CD14-positive monocyte (primary cell): ENCODE measurements around the gene KIRREL3. TPM values are rescaled to one million over a fixed set of nuclear protein-coding genes. Genes with fewer than 3 reads are reported as not detected.

Experiments used
- DNase-seq, 3 donors: peaks; one replicate each; pipeline ENCODE4 v3.0.0-alpha.2; 2011 to 2022
- H2AFZ ChIP-seq: 2 replicates; pipeline ENCODE4 v1.6.0; 2012; ENCODE audit warnings: mild to moderate bottlenecking, low read depth, low read length, inconsistent platforms; ENCODE audit not compliant: insufficient read depth, poor library complexity, severe bottlenecking
- H3K27ac ChIP-seq, 2 donors: 1 replicate in 1 of 2; 2 replicates in 1 of 2; pipeline ENCODE4 v1.5.1; 2012 to 2013; ENCODE audit warnings: low read length in 2 of 2, control low read depth in 1 of 2, inconsistent platforms in 1 of 2, low read depth in 1 of 2, mild to moderate bottlenecking in 1 of 2
- H3K27me3 ChIP-seq, 2 donors: one replicate each; pipeline versions ENCODE4 v1.6.0 to v1.6.1; 2011 to 2013; ENCODE audit warnings: low read length in 2 of 2; ENCODE audit not compliant: control insufficient read depth in 2 of 2, insufficient read depth in 2 of 2
- H3K36me3 ChIP-seq, 2 donors: replicated peaks in 1 of 2; 1 replicate in 1 of 2; 2 replicates in 1 of 2; pipeline versions ENCODE4 v1.5.1 to v1.6.1; 2012 to 2013; ENCODE audit warnings: low read length in 2 of 2, control low read depth in 1 of 2, inconsistent platforms in 1 of 2, mild to moderate bottlenecking in 1 of 2; ENCODE audit not compliant: insufficient read depth in 2 of 2, control insufficient read depth in 1 of 2
- H3K4me1 ChIP-seq, 2 donors: 1 replicate in 1 of 2; 2 replicates in 1 of 2; pipeline versions ENCODE4 v1.5.1 to v1.6.1; 2012 to 2013; ENCODE audit warnings: low read length in 2 of 2, control low read depth in 1 of 2, inconsistent platforms in 1 of 2, mild to moderate bottlenecking in 1 of 2, moderate library complexity in 1 of 2; ENCODE audit not compliant: insufficient read depth in 2 of 2, control insufficient read depth in 1 of 2
- H3K4me2 ChIP-seq: replicated peaks from 2 replicates; pipeline ENCODE3; 2012; ENCODE audit warnings: low read length, moderate library complexity, mild to moderate bottlenecking; ENCODE audit not compliant: poor library complexity, severe bottlenecking; ENCODE audit errors: extremely low read depth
- H3K4me3 ChIP-seq, 3 experiments: fragments of 200-600 bp in 1 of 3; sonication (generic) in 1 of 3; replicated peaks in 1 of 3; 1 replicate in 2 of 3; 2 replicates in 1 of 3; pipeline ENCODE4 v1.5.1; 2011 to 2013; ENCODE audit warnings: low read length in 3 of 3, mild to moderate bottlenecking in 3 of 3, control low read depth in 2 of 3, low read depth in 2 of 3, inconsistent platforms in 1 of 3, moderate library complexity in 1 of 3
- H3K79me2 ChIP-seq: 2 replicates; pipeline ENCODE4 v1.6.0; 2012; ENCODE audit warnings: mild to moderate bottlenecking, control low read depth, inconsistent platforms, low read length, moderate library complexity; ENCODE audit not compliant: insufficient read depth
- H3K9ac ChIP-seq: 2 replicates; pipeline ENCODE4 v1.6.0; 2017; ENCODE audit warnings: low read length, mild to moderate bottlenecking; ENCODE audit not compliant: insufficient read depth, poor library complexity, severe bottlenecking
- H3K9me3 ChIP-seq, 2 donors: replicated peaks in 1 of 2; 1 replicate in 1 of 2; 2 replicates in 1 of 2; pipeline versions ENCODE4 v1.5.1 to v1.6.1; 2012 to 2013; ENCODE audit warnings: low read length in 2 of 2, control low read depth in 1 of 2; ENCODE audit not compliant: control insufficient read depth in 1 of 2, insufficient read depth in 1 of 2
- H4K20me1 ChIP-seq: 2 replicates; pipeline ENCODE4 v1.6.0; 2012; ENCODE audit warnings: mild to moderate bottlenecking, low read length, control low read depth, moderate library complexity; ENCODE audit not compliant: insufficient read depth
- H3K27ac Mint-ChIP-seq, 7 donors: one replicate each; pipeline ENCODE4 v1.8.0; 2020; ENCODE audit warnings: mild to moderate bottlenecking in 7 of 7, mixed read lengths in 7 of 7, moderate library complexity in 6 of 7, inconsistent platforms in 2 of 7
- H3K27me3 Mint-ChIP-seq, 3 donors: one replicate each; pipeline ENCODE4 v1.8.0; 2021 to 2022; ENCODE audit warnings: low read depth in 3 of 3, mild to moderate bottlenecking in 3 of 3, mixed read lengths in 3 of 3, moderate library complexity in 3 of 3, inconsistent platforms in 1 of 3
- H3K36me3 Mint-ChIP-seq, 2 donors: one replicate each; pipeline ENCODE4 v1.8.0; 2020; ENCODE audit warnings: mixed read lengths in 2 of 2, inconsistent platforms in 1 of 2, mild to moderate bottlenecking in 1 of 2
- H3K4me1 Mint-ChIP-seq: one replicate; pipeline ENCODE4 v1.8.0; 2020; ENCODE audit warnings: mild to moderate bottlenecking, mixed read lengths
- H3K4me3 Mint-ChIP-seq, 2 donors: one replicate each; pipeline ENCODE4 v1.8.0; 2020; ENCODE audit warnings: mild to moderate bottlenecking in 2 of 2, mixed read lengths in 2 of 2, moderate library complexity in 1 of 2
- H3K9me3 Mint-ChIP-seq, 7 donors: one replicate each; pipeline ENCODE4 v1.8.0; 2020 to 2022; ENCODE audit warnings: mixed read lengths in 7 of 7, mild to moderate bottlenecking in 6 of 7, moderate library complexity in 6 of 7, inconsistent platforms in 2 of 7
- WGBS: methylation state at CpG from one replicate; pipeline ENCODE4 v1.1.5; 2013; ENCODE audit warnings: missing lambda C conversion rate; ENCODE audit not compliant: insufficient coverage; 5-methylcytosine and 5-hydroxymethylcytosine counted together
- intact Hi-C, 2 donors: fragments of 100-400 bp; cut with micrococcal nuclease; formaldehyde crosslinking; loops; one replicate each; pipeline versions ENCODE4 v1.15.0 to v1.15.1; 2023
- polyA plus RNA-seq, 3 donors: library from polyadenylated mRNA; depleted of rRNA in 1 of 3; unstranded in 2 of 3; stranded (reverse) in 1 of 3; fragments of 300-500 nt in 2 of 3; fragments of >200 nt in 1 of 3; fragmentation: Illumina TruSeq in 2 of 3; gene quantifications; 1 replicate in 2 of 3; 2 replicates in 1 of 3; pipeline ENCODE4 v1.2.3, GENCODE V29; 2012 to 2021
- TF ChIP-seq, protein P1 (sequence below): fragments of 200-600 bp; IDR thresholded peaks from one replicate; pipeline ENCODE4 v1.8.0; 2022; ENCODE audit warnings: antibody characterized with exemption, mild to moderate bottlenecking

KIRREL3 gene
- polyA plus RNA-seq, 3 donors: not detected

DNA sequence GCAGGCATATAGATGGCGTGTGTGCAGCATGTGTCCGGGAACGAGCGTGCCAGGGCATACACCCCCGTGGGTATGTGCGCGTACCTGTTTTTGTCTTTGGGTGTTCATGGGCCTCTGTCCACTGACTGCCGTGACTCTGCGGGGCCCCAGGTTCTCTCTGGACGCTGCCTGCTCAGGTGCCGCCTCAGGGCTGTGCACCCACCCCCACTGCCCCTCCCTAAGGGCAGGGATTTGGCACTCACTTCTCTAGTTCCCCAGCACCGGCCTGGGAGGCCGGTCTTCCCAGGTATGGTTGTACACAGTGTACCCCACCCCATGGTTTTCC lies 533.6 kb downstream of the KIRREL3 start:
- H3K27ac ChIP-seq: no peak overlapping the region
- intact Hi-C loops: no loop called here
- H3K36me3 ChIP-seq: no peaks in the 10 kb centered on the region
- TF ChIP-seq, protein P1, sequence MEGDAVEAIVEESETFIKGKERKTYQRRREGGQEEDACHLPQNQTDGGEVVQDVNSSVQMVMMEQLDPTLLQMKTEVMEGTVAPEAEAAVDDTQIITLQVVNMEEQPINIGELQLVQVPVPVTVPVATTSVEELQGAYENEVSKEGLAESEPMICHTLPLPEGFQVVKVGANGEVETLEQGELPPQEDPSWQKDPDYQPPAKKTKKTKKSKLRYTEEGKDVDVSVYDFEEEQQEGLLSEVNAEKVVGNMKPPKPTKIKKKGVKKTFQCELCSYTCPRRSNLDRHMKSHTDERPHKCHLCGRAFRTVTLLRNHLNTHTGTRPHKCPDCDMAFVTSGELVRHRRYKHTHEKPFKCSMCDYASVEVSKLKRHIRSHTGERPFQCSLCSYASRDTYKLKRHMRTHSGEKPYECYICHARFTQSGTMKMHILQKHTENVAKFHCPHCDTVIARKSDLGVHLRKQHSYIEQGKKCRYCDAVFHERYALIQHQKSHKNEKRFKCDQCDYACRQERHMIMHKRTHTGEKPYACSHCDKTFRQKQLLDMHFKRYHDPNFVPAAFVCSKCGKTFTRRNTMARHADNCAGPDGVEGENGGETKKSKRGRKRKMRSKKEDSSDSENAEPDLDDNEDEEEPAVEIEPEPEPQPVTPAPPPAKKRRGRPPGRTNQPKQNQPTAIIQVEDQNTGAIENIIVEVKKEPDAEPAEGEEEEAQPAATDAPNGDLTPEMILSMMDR: no peak
- Mint-ChIP-seq H3K36me3 (no peaks in the 10 kb centered on the region), H3K27ac (no peak overlapping the region), H3K4me1 (peaks cover 42% of the 10 kb centered on the region), H3K27me3 (peaks cover 5 to 16% (median 10%) of the 10 kb centered on the region in 3 donors), H3K4me3 (no peak overlapping the region), H3K9me3 (peaks cover 0 to 4% (median 0%) of the 10 kb centered on the region in 7 donors)
- no peak overlapping the region for H3K4me3 ChIP-seq
- no peaks in the 10 kb centered on the region for H3K79me2 ChIP-seq
- H3K9me3 ChIP-seq: no peaks in the 10 kb centered on the region
- WGBS: 87% methylated on average over 9 of the region's 13 CpGs
- no peaks in the 10 kb centered on the region for H3K27me3 ChIP-seq
- no peak overlapping the region for H2AFZ ChIP-seq
- H3K9ac ChIP-seq: no peak overlapping the region
- no peaks in the 10 kb centered on the region for H4K20me1 ChIP-seq
- no peak overlapping the region for H3K4me2 ChIP-seq
- DNase-seq: no peak
- H3K4me1 ChIP-seq: peaks cover 54 to 56% of the 10 kb centered on the region in 2 donors

DNA sequence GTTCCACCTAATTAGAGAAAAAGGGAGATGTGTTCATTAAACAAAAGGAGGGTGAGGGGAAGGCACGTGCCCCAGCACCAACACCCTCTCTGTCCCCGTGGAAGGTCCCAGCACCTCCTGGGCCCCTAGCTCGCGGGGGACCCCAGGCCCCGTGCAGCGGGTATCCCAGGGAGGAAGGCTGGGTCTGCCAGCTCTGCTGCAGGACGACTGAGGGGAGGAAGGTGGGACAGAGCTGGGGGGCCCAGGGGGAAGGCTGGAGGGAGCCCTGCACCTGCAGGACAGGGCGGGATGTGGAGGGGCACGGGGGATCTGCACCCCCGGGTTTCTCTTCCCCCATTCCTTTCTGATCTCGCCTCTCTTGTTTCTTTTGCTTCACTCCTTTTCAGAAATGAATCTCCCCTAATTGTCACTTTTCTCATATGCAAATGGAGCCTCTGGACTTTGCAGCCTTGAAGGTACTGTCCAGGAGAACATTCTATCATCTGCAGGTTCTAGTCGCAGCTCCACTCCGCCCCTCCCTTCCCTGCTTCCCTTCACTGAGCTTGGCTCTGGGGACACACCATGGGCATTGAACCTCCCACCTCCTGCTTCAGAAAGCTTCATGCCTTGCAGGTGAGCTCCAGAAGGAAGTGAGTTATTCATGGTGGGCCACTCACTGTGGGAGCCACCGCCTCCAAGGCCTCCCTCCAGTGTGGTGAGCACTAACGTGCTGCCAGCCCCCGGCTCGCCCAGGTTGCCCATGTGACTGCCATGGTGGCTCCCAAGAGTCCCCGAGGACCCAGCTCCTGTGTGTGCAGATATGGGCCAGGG lies 534.1 kb downstream of the KIRREL3 start:
- no peak overlapping the region for H3K27ac ChIP-seq
- no peaks in the 10 kb centered on the region for H3K9me3 ChIP-seq
- Mint-ChIP-seq H3K9me3 (peaks cover 0 to 4% (median 0%) of the 10 kb centered on the region in 7 donors), H3K4me1 (peaks cover 42% of the 10 kb centered on the region), H3K36me3 (no peaks in the 10 kb centered on the region), H3K27me3 (peaks cover 5 to 16% (median 10%) of the 10 kb centered on the region in 3 donors), H3K4me3 (peak overlapping the region in 1 of 2 donors; percentile 71), H3K27ac (no peak overlapping the region)
- no peaks in the 10 kb centered on the region for H3K79me2 ChIP-seq
- intact Hi-C loops: no loop called here
- TF ChIP-seq, protein P1: no peak
- no peak overlapping the region for H2AFZ ChIP-seq
- no peak overlapping the region for H3K9ac ChIP-seq
- no peak overlapping the region for H3K4me2 ChIP-seq
- no peaks in the 10 kb centered on the region for H3K36me3 ChIP-seq
- H3K4me1 ChIP-seq: peaks cover 54 to 56% of the 10 kb centered on the region in 2 donors
- WGBS: 77% methylated on average over 5 of the region's 18 CpGs
- no peaks in the 10 kb centered on the region for H4K20me1 ChIP-seq
- H3K4me3 ChIP-seq: no peak overlapping the region
- H3K27me3 ChIP-seq: no peaks in the 10 kb centered on the region
- DNase-seq: no peak
